Cardiac muscle cell (in vitro differentiated cells and primary cell): Measurements from ENCODE around the gene OGFOD2. TPM values are rescaled to one million over a fixed set of nuclear protein-coding genes. Genes with fewer than 3 reads are reported as not detected.
"Not testable (repeated sequence)": the region's sequence is repeated elsewhere in the genome, so short reads cannot be mapped to it uniquely, and the experiment has no call there.

Source experiments
- DNase-seq, 2 donors: peaks; one replicate each; pipeline versions ENCODE4 v3.0.0 to v3.0.0-alpha.2; 2010 to 2017; ENCODE audit warnings: low read depth in 1 of 2, low spot score in 1 of 2
- H3K27ac ChIP-seq: fragments of 200-600 bp; sonication (generic); 2 replicates; pipeline ENCODE4 v1.5.1; 2016
- H3K27me3 ChIP-seq: fragments of 200-600 bp; sonication (generic); 2 replicates; pipeline ENCODE4 v1.6.0; 2016; ENCODE audit warnings: control low read depth
- H3K36me3 ChIP-seq: fragments of 200-600 bp; sonication (generic); 2 replicates; pipeline ENCODE4 v1.5.1; 2016; ENCODE audit warnings: control low read depth
- H3K4me1 ChIP-seq: fragments of 200-600 bp; sonication (generic); 2 replicates; pipeline ENCODE4 v1.8.1; 2017; ENCODE audit warnings: low read depth, mild to moderate bottlenecking, mixed run types
- H3K4me3 ChIP-seq: fragments of 200-600 bp; sonication (generic); 2 replicates; pipeline ENCODE4 v1.5.1; 2016; ENCODE audit warnings: mild to moderate bottlenecking
- H3K9me3 ChIP-seq: fragments of 200-600 bp; sonication (generic); 2 replicates; pipeline ENCODE4 v1.5.1; 2017; ENCODE audit warnings: low read depth, mild to moderate bottlenecking, control low read depth
- polyA plus RNA-seq: library from polyadenylated mRNA; unstranded; fragments of >200 nt; fragmentation: Nextera tagmentation; extraction: Ambion mirVana; gene quantifications from 2 replicates; pipeline ENCODE4 v1.2.1, GENCODE V29; 2016
- total RNA-seq: library from RNA; depleted of rRNA; stranded (reverse); fragments of >200 nt; gene quantifications from 2 replicates; pipeline ENCODE4 v1.2.3, GENCODE V29; 2016
- TF ChIP-seq, protein P1 (sequence below): IDR thresholded peaks from 2 replicates; pipeline ENCODE4 v1.5.1; 2012; ENCODE audit warnings: low read depth, mild to moderate bottlenecking, low read length

Gene OGFOD2
- total and polyA plus RNA-seq, 2 experiments from 2014 or later: 41.8 to 44.4 TPM

DNA sequence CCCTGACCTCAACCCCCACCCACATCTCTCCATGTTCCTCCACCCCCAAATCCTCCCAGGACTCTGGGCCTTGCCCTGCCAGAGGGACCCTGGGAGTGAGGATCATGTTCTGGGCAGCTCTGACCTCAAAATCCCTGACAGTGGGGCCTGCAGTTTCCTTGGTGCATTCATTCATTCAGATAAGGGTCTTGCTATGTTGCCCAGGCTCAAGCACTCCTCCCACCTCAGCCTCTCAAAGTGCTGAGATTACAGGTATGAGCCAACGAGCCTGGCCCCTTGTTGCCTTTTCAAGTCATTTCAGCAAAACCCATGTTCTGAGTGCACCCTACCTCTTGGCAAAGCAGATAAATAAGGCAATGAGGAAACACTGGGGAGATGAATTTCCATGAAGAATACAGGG is 35.1 kb downstream of the OGFOD2 start:
- Histone ChIP-seq H3K27me3 (no peaks in the 10 kb centered on the region), H3K4me3 (no peak overlapping the region), H3K36me3 (no peaks in the 10 kb centered on the region), H3K27ac (no peak overlapping the region), H3K4me1 (no peaks in the 10 kb centered on the region), H3K9me3 (no peaks in the 10 kb centered on the region)
- no peak for DNase-seq
- TF ChIP-seq, protein P1, sequence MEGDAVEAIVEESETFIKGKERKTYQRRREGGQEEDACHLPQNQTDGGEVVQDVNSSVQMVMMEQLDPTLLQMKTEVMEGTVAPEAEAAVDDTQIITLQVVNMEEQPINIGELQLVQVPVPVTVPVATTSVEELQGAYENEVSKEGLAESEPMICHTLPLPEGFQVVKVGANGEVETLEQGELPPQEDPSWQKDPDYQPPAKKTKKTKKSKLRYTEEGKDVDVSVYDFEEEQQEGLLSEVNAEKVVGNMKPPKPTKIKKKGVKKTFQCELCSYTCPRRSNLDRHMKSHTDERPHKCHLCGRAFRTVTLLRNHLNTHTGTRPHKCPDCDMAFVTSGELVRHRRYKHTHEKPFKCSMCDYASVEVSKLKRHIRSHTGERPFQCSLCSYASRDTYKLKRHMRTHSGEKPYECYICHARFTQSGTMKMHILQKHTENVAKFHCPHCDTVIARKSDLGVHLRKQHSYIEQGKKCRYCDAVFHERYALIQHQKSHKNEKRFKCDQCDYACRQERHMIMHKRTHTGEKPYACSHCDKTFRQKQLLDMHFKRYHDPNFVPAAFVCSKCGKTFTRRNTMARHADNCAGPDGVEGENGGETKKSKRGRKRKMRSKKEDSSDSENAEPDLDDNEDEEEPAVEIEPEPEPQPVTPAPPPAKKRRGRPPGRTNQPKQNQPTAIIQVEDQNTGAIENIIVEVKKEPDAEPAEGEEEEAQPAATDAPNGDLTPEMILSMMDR: no peak

DNA sequence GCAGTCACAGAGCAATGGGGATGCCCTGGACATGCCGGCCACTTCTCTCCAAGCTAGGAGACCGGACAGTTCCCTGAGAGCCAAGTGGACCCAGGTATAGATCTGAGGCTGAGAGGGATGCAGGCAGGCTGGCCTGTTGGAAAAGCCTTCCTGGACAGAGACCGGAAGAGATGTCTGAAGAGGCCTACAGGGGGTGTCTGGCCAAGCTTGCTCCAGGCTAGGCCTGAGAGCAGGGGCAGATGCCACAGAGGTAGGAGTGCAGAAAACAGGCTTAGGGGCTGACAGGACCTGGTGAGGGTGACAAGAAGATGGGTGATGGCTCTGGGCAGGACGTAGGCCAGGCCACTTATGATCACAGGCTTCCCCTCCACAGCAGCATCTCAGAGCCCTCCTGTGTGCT is 35.6 kb downstream of the OGFOD2 start:
- TF ChIP-seq, protein P1: no peak
- Histone ChIP-seq H3K4me1 (no peaks in the 10 kb centered on the region), H3K4me3 (no peak overlapping the region), H3K9me3 (no peaks in the 10 kb centered on the region), H3K27me3 (no peaks in the 10 kb centered on the region), H3K36me3 (no peaks in the 10 kb centered on the region), H3K27ac (no peak overlapping the region)
- no peak for DNase-seq

DNA sequence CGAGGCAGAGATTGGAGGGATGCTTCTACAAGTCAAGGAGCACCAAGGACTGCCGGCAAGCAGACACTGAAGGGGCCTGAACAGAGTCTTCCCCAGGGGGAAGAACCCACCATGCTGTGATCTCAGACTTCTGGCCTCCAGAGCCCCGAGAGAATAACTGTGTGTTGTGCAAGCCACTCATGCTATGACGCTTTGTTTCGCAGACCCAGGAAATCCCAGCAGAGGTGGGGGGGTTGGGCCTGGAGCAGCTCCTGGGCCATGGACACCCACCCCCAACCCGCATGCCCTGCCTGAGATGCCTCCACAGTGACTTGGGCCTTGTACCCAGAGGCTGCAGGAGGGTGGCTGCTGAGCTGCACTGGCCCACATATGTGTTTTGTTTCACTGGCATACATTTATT is 36.7 kb downstream of the OGFOD2 start:
- TF ChIP-seq, protein P1: no peak
- Histone ChIP-seq H3K27ac (no peak overlapping the region), H3K27me3 (no peaks in the 10 kb centered on the region), H3K9me3 (no peaks in the 10 kb centered on the region), H3K36me3 (no peaks in the 10 kb centered on the region), H3K4me3 (no peak overlapping the region), H3K4me1 (no peaks in the 10 kb centered on the region)
- DNase-seq: peak in 1 of 2 donors; percentile 34

DNA sequence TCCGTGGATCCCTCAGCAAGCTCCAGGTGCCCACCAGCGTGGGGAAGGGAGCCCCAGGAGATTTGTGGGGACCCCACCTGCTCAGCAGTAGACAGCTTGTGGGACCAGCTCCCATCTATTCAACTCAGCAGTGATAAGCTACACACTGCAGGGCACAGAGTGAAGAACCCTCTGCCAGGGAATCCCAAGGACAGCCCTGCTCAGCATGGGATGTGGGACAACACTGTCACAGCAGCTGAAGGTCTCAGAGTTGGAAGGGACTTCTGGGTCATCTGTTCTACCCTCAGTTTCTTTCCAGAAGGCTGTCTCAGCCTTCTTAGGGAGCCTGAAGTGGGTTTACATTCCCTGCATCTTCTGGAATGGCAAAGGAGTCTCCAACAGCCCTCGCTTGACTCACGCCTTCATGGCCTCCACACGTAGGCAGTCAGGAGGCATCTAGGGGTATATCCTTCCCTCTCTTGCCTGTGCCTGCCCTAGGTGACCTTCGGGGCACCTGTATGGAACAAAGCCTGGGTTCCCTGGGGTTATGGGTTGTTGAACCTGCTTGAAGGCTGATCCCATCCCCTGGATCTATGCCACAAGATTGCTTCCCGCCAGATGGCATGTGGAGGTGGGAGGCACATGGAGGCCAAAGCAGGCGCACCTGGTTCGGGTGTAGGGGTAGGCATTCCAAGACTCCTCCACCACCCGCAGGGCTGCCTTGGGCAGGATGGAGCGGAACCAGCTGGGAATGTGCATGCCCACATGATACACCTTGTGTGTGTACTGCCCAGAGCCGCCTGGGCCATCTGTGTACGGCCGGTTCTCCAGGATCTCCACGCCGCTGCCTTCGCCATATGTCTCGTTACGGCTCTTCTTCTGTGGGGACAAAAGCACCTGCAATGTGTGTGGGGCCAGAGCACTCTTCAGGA is 38.4 kb downstream of the OGFOD2 start:
- Histone ChIP-seq H3K36me3 (no peaks in the 10 kb centered on the region), H3K27me3 (no peaks in the 10 kb centered on the region), H3K9me3 (no peaks in the 10 kb centered on the region), H3K4me1 (no peaks in the 10 kb centered on the region), H3K27ac (no peak overlapping the region), H3K4me3 (no peak overlapping the region)
- DNase-seq: no peak
- TF ChIP-seq, protein P1: no peak

DNA sequence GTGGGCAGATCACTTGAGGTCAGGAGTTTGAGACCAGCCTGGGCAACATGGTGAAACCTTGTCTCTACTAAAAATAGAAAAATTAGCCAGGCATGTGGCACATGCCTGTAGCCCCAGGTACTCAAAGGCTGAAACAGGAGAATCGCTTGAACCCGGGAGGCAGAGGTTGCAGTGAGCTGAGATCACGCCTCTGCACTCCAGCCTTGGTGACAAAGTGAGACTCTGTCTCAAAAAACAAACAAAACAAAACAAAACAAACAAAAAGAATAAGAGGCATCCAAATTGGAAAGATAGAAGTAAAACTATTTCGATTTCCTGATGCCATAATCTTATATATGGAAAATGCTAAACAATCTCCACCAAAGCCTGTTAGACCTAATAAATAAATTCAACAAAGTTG is 39.4 kb downstream of the OGFOD2 start:
- not testable (repeated sequence) for H3K4me1 ChIP-seq, H3K36me3 ChIP-seq

DNA sequence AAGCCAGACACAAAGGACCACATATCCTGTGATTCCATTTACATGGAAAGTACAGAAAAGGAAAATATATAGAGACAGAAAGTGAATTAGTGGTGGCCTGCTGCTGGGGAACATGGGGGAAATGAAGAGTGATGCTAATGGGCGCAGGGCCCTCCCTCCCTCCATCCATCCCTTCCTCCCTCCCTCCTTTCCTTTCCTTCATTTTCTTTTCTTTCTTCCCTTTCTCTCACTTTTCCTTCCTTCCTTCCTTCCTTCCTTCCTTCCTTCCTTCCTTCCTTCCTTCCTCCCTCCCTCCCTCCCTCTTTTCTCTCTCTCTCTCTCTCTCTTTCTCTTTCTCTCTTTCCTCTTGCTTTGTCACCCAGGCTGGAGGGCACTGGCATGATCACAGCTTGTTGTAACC is 42.7 kb downstream of the OGFOD2 start:
- no peaks in the 10 kb centered on the region for H3K36me3 ChIP-seq

More for the DNA sequence above, 39.4 kb downstream of the OGFOD2 start:
- H3K4me3 ChIP-seq, H3K9me3 ChIP-seq, H3K27me3 ChIP-seq, H3K27ac ChIP-seq, DNase-seq: not testable (repeated sequence)

More for the DNA sequence above, 42.7 kb downstream of the OGFOD2 start:
- Histone ChIP-seq H3K4me1 (no peaks in the 10 kb centered on the region), H3K9me3 (no peaks in the 10 kb centered on the region), H3K4me3 (no peak overlapping the region), H3K27me3 (no peaks in the 10 kb centered on the region), H3K27ac (no peak overlapping the region)
- TF ChIP-seq, protein P1: no peak
- DNase-seq: no peak
